WTC11 (cell line): ENCODE measurements around the gene SACS. TPM values are rescaled to one million over a fixed set of nuclear protein-coding genes. Genes with fewer than 3 reads are reported as not detected.

Experiments used
- ATAC-seq: fragments of 200-7000 bp; cut with Tn5 transposase; 2 replicates; pipeline ENCODE4 v1.10.0; 2021; ENCODE audit warnings: mild to moderate bottlenecking, moderate library complexity
- CTCF ChIA-PET: fragments of 300-600 bp; sonication (Branson Sonifier 250); formaldehyde crosslinking; loops from one replicate; lab custom pipeline; 2021; ENCODE audit warnings: antibody characterized with exemption; lab: Charles Lee
- POLR2A ChIA-PET: fragments of 350-600 bp; sonication (Branson Sonifier 250); formaldehyde crosslinking; loops from one replicate; lab custom pipeline; 2021; ENCODE audit warnings: antibody characterized with exemption; lab: Charles Lee
- DNase-seq: peaks from one replicate; pipeline ENCODE4 v3.0.0; 2021; ENCODE audit warnings: low spot score
- H3K27ac Mint-ChIP-seq: 2 replicates; pipeline ENCODE4 v1.8.0; 2021; ENCODE audit warnings: mixed read lengths
- H3K27me3 Mint-ChIP-seq: 2 replicates; pipeline ENCODE4 v1.8.0; 2021; ENCODE audit warnings: low read depth, mild to moderate bottlenecking, moderate library complexity, mixed read lengths
- H3K36me3 Mint-ChIP-seq: 2 replicates; pipeline ENCODE4 v1.8.0; 2021; ENCODE audit warnings: mixed read lengths
- H3K4me1 Mint-ChIP-seq: 2 replicates; pipeline ENCODE4 v1.8.0; 2022; ENCODE audit warnings: mixed read lengths
- H3K4me3 Mint-ChIP-seq: 2 replicates; pipeline ENCODE4 v1.8.0; 2021; ENCODE audit warnings: mild to moderate bottlenecking, moderate library complexity, mixed read lengths
- H3K9me3 Mint-ChIP-seq: 2 replicates; pipeline ENCODE4 v1.8.0; 2021; ENCODE audit warnings: mixed read lengths
- ARID4B ChIP-seq: sonication (generic); formaldehyde crosslinking; IDR thresholded peaks from 2 replicates; pipeline ENCODE4 v1.8.0; 2023; ENCODE audit warnings: missing genetic modification reagents, mild to moderate bottlenecking, borderline replicate concordance
- ATF1 ChIP-seq: sonication (generic); formaldehyde crosslinking; IDR thresholded peaks from 2 replicates; pipeline ENCODE4 v1.8.1; 2023; ENCODE audit warnings: mild to moderate bottlenecking, moderate library complexity, missing genetic modification reagents
- E2F1 ChIP-seq: sonication (generic); formaldehyde crosslinking; IDR thresholded peaks from 2 replicates; pipeline ENCODE4 v1.8.0; 2022; ENCODE audit warnings: mild to moderate bottlenecking, missing genetic modification reagents
- E2F4 ChIP-seq: sonication (generic); formaldehyde crosslinking; IDR thresholded peaks from 2 replicates; pipeline ENCODE4 v1.8.1; 2022; ENCODE audit warnings: low read depth, mild to moderate bottlenecking, moderate library complexity, missing genetic modification reagents, borderline replicate concordance
- E2F5 ChIP-seq: sonication (generic); formaldehyde crosslinking; IDR thresholded peaks from 2 replicates; pipeline ENCODE4 v1.8.1; 2022; ENCODE audit warnings: mild to moderate bottlenecking, moderate library complexity, missing genetic modification reagents
- ERG ChIP-seq: fragments of 250-450 bp; sonication (Bioruptor Pico); IDR thresholded peaks from 2 replicates; pipeline ENCODE4 v1.8.0; 2021; ENCODE audit warnings: mild to moderate bottlenecking
- GTF2I ChIP-seq: fragments of 250-450 bp; sonication (Bioruptor Pico); conservative IDR thresholded peaks from 2 replicates; pipeline ENCODE4 v1.4.0; 2021; ENCODE audit warnings: mild to moderate bottlenecking
- HMGA2 ChIP-seq: fragments of 250-450 bp; sonication (Bioruptor Pico); IDR thresholded peaks from 2 replicates; pipeline ENCODE4 v1.4.0; 2021; ENCODE audit warnings: mild to moderate bottlenecking, moderate library complexity
- IRF2 ChIP-seq: sonication (generic); formaldehyde crosslinking; IDR thresholded peaks from 2 replicates; pipeline ENCODE4 v1.8.0; 2022; ENCODE audit warnings: low read depth, missing genetic modification reagents, borderline replicate concordance
- NFATC4 ChIP-seq: fragments of 250-450 bp; sonication (Bioruptor Pico); IDR thresholded peaks from 2 replicates; pipeline ENCODE4 v1.9.0; 2021; ENCODE audit warnings: mild to moderate bottlenecking
- NFE2L1 ChIP-seq: sonication (generic); formaldehyde crosslinking; IDR thresholded peaks from 2 replicates; pipeline ENCODE4 v1.8.1; 2023; ENCODE audit warnings: missing genetic modification reagents
- NR1H2 ChIP-seq: sonication (generic); formaldehyde crosslinking; IDR thresholded peaks from 2 replicates; pipeline ENCODE4 v1.9.0; 2021; ENCODE audit warnings: mild to moderate bottlenecking, moderate library complexity, missing genetic modification reagents
- TEAD1 ChIP-seq: sonication (generic); formaldehyde crosslinking; IDR thresholded peaks from 2 replicates; pipeline ENCODE4 v1.8.0; 2022; ENCODE audit warnings: mild to moderate bottlenecking, missing genetic modification reagents
- TP53 ChIP-seq: sonication (generic); formaldehyde crosslinking; IDR thresholded peaks from 2 replicates; pipeline ENCODE4 v1.8.1; 2023; ENCODE audit warnings: mild to moderate bottlenecking, missing genetic modification reagents
- USF1 ChIP-seq: sonication (generic); formaldehyde crosslinking; IDR thresholded peaks from 2 replicates; pipeline ENCODE4 v1.8.0; 2022; ENCODE audit warnings: mild to moderate bottlenecking, missing genetic modification reagents
- USF2 ChIP-seq: sonication (generic); formaldehyde crosslinking; IDR thresholded peaks from 2 replicates; pipeline ENCODE4 v1.8.1; 2023; ENCODE audit warnings: mild to moderate bottlenecking, missing genetic modification reagents, moderate library complexity
- ZBTB21 ChIP-seq: sonication (generic); formaldehyde crosslinking; IDR thresholded peaks from 2 replicates; pipeline ENCODE4 v1.8.1; 2023; ENCODE audit warnings: mild to moderate bottlenecking, missing genetic modification reagents, borderline replicate concordance
- ZNF138 ChIP-seq: sonication (generic); formaldehyde crosslinking; conservative IDR thresholded peaks from 2 replicates; pipeline ENCODE4 v1.8.1; 2022; ENCODE audit warnings: mild to moderate bottlenecking, moderate library complexity, missing genetic modification reagents
- ZNF232 ChIP-seq: sonication (generic); formaldehyde crosslinking; IDR thresholded peaks from 2 replicates; pipeline ENCODE4 v1.8.0; 2022; ENCODE audit warnings: mild to moderate bottlenecking, missing genetic modification reagents
- ZNF263 ChIP-seq: sonication (generic); formaldehyde crosslinking; IDR thresholded peaks from 2 replicates; pipeline ENCODE4 v1.8.1; 2022; ENCODE audit warnings: low read depth, mild to moderate bottlenecking, moderate library complexity, missing genetic modification reagents
- ZNF423 ChIP-seq: fragments of 250-450 bp; sonication (Bioruptor Pico); IDR thresholded peaks from 2 replicates; pipeline ENCODE4 v2.1.2; 2022; ENCODE audit warnings: mild to moderate bottlenecking, moderate library complexity
- total RNA-seq: library from RNA; stranded (reverse); gene quantifications from 3 replicates; pipeline ENCODE4 v1.2.3, GENCODE V29; 2021

Gene SACS
- total RNA-seq, 1 experiment from 2014 or later, result 35.2 TPM

- ChIA-PET CTCF (interaction anchor here (1.0 to 2.5 kb wide), 13 partner anchors 13 to 422 kb away, joined by 3 to 21 read pairs (median 4); partner anchors contain the start of gene MIPEP), POLR2A (no interaction called here)
- Mint-ChIP-seq H3K36me3 (no peaks in the 10 kb centered on the region), H3K9me3 (peaks cover 10% of the 10 kb centered on the region), H3K4me1 (peaks cover 29% of the 10 kb centered on the region), H3K27ac (no peak overlapping the region), H3K4me3 (no peak overlapping the region), H3K27me3 (peaks cover 25% of the 10 kb centered on the region)
- ATAC-seq (no peak), DNase-seq (no peak)
- TF ChIP-seq HMGA2 (CRISPR knock-in tag), result peak; percentile 99
- no peak for TF ChIP-seq ZNF263 (CRISPR knock-in tag)
These were observed 34.4 kb upstream of the SACS start for GRCh38 chr13:23467932-23468278.

GRCh38 chr13:23467048-23467931 is 33.8 kb upstream of the SACS start:
- DNase-seq (no peak), ATAC-seq (no peak)
- Mint-ChIP-seq H3K4me1 (peaks cover 29% of the 10 kb centered on the region), H3K4me3 (no peak overlapping the region), H3K27me3 (peaks cover 25% of the 10 kb centered on the region), H3K36me3 (no peaks in the 10 kb centered on the region), H3K9me3 (peaks cover 10% of the 10 kb centered on the region), H3K27ac (no peak overlapping the region; the same call in 1 of the 2 replicates)
- TF ChIP-seq IRF2 (CRISPR knock-in tag) (no peak), ZNF232 (CRISPR knock-in tag) (no peak), ARID4B (CRISPR knock-in tag) (no peak), ATF1 (no peak), NFATC4 (CRISPR knock-in tag) (no peak), E2F5 (CRISPR knock-in tag) (no peak), TP53 (no peak), NR1H2 (no peak), ZBTB21 (CRISPR knock-in tag) (no peak), USF1 (CRISPR knock-in tag) (no peak), ZNF138 (CRISPR knock-in tag) (no peak), E2F4 (CRISPR knock-in tag) (no peak), GTF2I (CRISPR knock-in tag) (no peak), E2F1 (CRISPR knock-in tag) (no peak), ZNF423 (CRISPR knock-in tag) (no peak), TEAD1 (no peak), USF2 (CRISPR knock-in tag) (no peak), NFE2L1 (CRISPR knock-in tag) (no peak), ERG (CRISPR knock-in tag) (no peak)
- ChIA-PET POLR2A (no interaction called here), CTCF (interaction anchor here (0.6 to 2.5 kb wide), 23 partner anchors 10 to 433 kb away, joined by 3 to 21 read pairs (median 4); partner anchors contain the start of genes MIPEP and TNFRSF19)
